H9 (cell line): ENCODE measurements around the gene DPCD. TPM values are rescaled to one million over a fixed set of nuclear protein-coding genes. Genes with fewer than 3 reads are reported as not detected.

ENCODE experiments used
- DNase-seq: peaks from one replicate; pipeline ENCODE4 v3.0.0-alpha.2; 2017
- H2AFZ ChIP-seq: one replicate; pipeline ENCODE4 v1.6.1; 2013; ENCODE audit warnings: mild to moderate bottlenecking, low read length, control low read depth, moderate library complexity
- H2AK5ac ChIP-seq: 2 replicates; pipeline ENCODE4 v1.6.1; 2013; ENCODE audit warnings: low read length, control low read depth, mixed read lengths; ENCODE audit not compliant: insufficient read length
- H2BK120ac ChIP-seq: one replicate; pipeline ENCODE4 v1.6.1; 2013; ENCODE audit warnings: low read depth, mild to moderate bottlenecking, low read length, control low read depth, inconsistent platforms; ENCODE audit not compliant: poor library complexity, severe bottlenecking
- H2BK12ac ChIP-seq: 2 replicates; pipeline ENCODE4 v1.6.1; 2013; ENCODE audit warnings: low read length, control low read depth, mixed read lengths, low read depth; ENCODE audit not compliant: insufficient read length
- H2BK15ac ChIP-seq: 2 replicates; pipeline ENCODE4 v1.6.1; 2013; ENCODE audit warnings: low read depth, low read length, control low read depth
- H2BK20ac ChIP-seq: one replicate; pipeline ENCODE4 v1.6.1; 2013; ENCODE audit warnings: low read depth, mild to moderate bottlenecking, low read length, control low read depth, inconsistent platforms; ENCODE audit not compliant: poor library complexity, severe bottlenecking
- H2BK5ac ChIP-seq: 2 replicates; pipeline ENCODE4 v1.6.1; 2013; ENCODE audit warnings: low read length, control low read depth, mixed read lengths; ENCODE audit not compliant: insufficient read length
- H3K14ac ChIP-seq: 2 replicates; pipeline ENCODE4 v1.6.1; 2013; ENCODE audit warnings: low read length, control low read depth; ENCODE audit not compliant: insufficient read depth
- H3K18ac ChIP-seq: 2 replicates; pipeline ENCODE4 v1.6.1; 2013; ENCODE audit warnings: low read depth, mild to moderate bottlenecking, mixed read lengths, low read length, control low read depth; ENCODE audit not compliant: insufficient read length
- H3K23ac ChIP-seq: 2 replicates; pipeline ENCODE4 v1.6.1; 2013; ENCODE audit warnings: low read length, control low read depth, mixed read lengths, low read depth; ENCODE audit not compliant: insufficient read length
- H3K23me2 ChIP-seq: 2 replicates; pipeline ENCODE4 v1.6.1; 2013; ENCODE audit warnings: low read depth, mild to moderate bottlenecking, mixed read lengths, low read length, control low read depth; ENCODE audit not compliant: insufficient read length, poor library complexity, severe bottlenecking
- H3K27ac ChIP-seq: 2 replicates; pipeline ENCODE4 v1.5.1; 2013; ENCODE audit warnings: low read length, control low read depth, mixed read lengths, low read depth; ENCODE audit not compliant: insufficient read length
- H3K27me3 ChIP-seq: 2 replicates; pipeline ENCODE4 v1.6.1; 2013; ENCODE audit warnings: low read length, control low read depth, inconsistent platforms; ENCODE audit not compliant: insufficient read depth
- H3K4ac ChIP-seq: 2 replicates; pipeline ENCODE4 v1.6.1; 2013; ENCODE audit warnings: low read depth, mild to moderate bottlenecking, control low read depth, inconsistent platforms, low read length, moderate library complexity
- H3K4me1 ChIP-seq: 2 replicates; pipeline ENCODE4 v1.6.1; 2013; ENCODE audit warnings: low read length, control low read depth, inconsistent platforms; ENCODE audit not compliant: insufficient read depth
- H3K4me2 ChIP-seq: 2 replicates; pipeline ENCODE4 v1.6.1; 2013; ENCODE audit warnings: low read length, control low read depth, mixed read lengths; ENCODE audit not compliant: insufficient read length, insufficient read depth
- H3K56ac ChIP-seq: 2 replicates; pipeline ENCODE4 v1.6.1; 2013; ENCODE audit warnings: low read depth, mild to moderate bottlenecking, mixed read lengths, low read length, control low read depth; ENCODE audit not compliant: insufficient read length
- H3K79me1 ChIP-seq: 2 replicates; pipeline ENCODE4 v1.6.1; 2013; ENCODE audit warnings: low read depth, mild to moderate bottlenecking, moderate library complexity, low read length, control low read depth, inconsistent platforms; ENCODE audit not compliant: insufficient read depth, poor library complexity, severe bottlenecking
- H3K79me2 ChIP-seq: 2 replicates; pipeline ENCODE4 v1.6.1; 2013; ENCODE audit warnings: low read length, control low read depth, inconsistent platforms; ENCODE audit not compliant: insufficient read depth
- H3K9ac ChIP-seq: 2 replicates; pipeline ENCODE4 v1.6.1; 2013; ENCODE audit warnings: low read length, control low read depth, mixed read lengths; ENCODE audit not compliant: insufficient read length; ENCODE audit errors: extremely low read depth
- H3K9me3 ChIP-seq: one replicate; pipeline ENCODE4 v1.6.1; 2013; ENCODE audit warnings: low read depth, low read length, inconsistent platforms; ENCODE audit not compliant: control insufficient read depth
- H3T11ph ChIP-seq: one replicate; pipeline ENCODE4 v1.6.1; 2013; ENCODE audit warnings: mild to moderate bottlenecking, low read length, control low read depth, inconsistent platforms
- H4K20me1 ChIP-seq: one replicate; pipeline ENCODE4 v1.6.1; 2013; ENCODE audit not compliant: control insufficient read depth, insufficient read length, insufficient read depth
- H4K5ac ChIP-seq: 2 replicates; pipeline ENCODE4 v1.6.1; 2013; ENCODE audit warnings: low read depth, mild to moderate bottlenecking, mixed read lengths, low read length, control low read depth; ENCODE audit not compliant: insufficient read length
- H4K8ac ChIP-seq: replicated peaks from 2 replicates; pipeline ENCODE4 v1.6.1; 2013; ENCODE audit warnings: low read length, control low read depth, mixed read lengths, low read depth; ENCODE audit not compliant: insufficient read length
- H4K91ac ChIP-seq: 2 replicates; pipeline ENCODE4 v1.6.1; 2013; ENCODE audit warnings: low read depth, mild to moderate bottlenecking, moderate library complexity, mixed read lengths, low read length, control low read depth; ENCODE audit not compliant: insufficient read length
- H3K27ac Mint-ChIP-seq, 3 experiments: 2 replicates in 2 of 3; 3 replicates in 1 of 3; pipeline ENCODE4 v1.8.0; 2020 to 2021; ENCODE audit warnings: mixed read lengths in 3 of 3, mild to moderate bottlenecking in 1 of 3, moderate library complexity in 1 of 3
- H3K27me3 Mint-ChIP-seq: 2 replicates; pipeline ENCODE4 v1.8.0; 2021; ENCODE audit warnings: low read depth, mild to moderate bottlenecking, moderate library complexity, mixed read lengths
- H3K36me3 Mint-ChIP-seq, 3 experiments: 2 replicates in 2 of 3; 3 replicates in 1 of 3; pipeline ENCODE4 v1.8.0; 2020 to 2021; ENCODE audit warnings: low read depth in 3 of 3, mixed read lengths in 3 of 3; ENCODE audit not compliant: insufficient read depth in 1 of 3
- H3K4me1 Mint-ChIP-seq, 2 experiments: 2 replicates each; pipeline ENCODE4 v1.8.0; 2020; ENCODE audit warnings: mixed read lengths in 2 of 2
- H3K4me3 Mint-ChIP-seq, 2 experiments: 2 replicates in 1 of 2; 3 replicates in 1 of 2; pipeline ENCODE4 v1.8.0; 2020 to 2021; ENCODE audit warnings: mild to moderate bottlenecking in 2 of 2, mixed read lengths in 2 of 2, moderate library complexity in 1 of 2
- H3K9me3 Mint-ChIP-seq, 2 experiments: 2 replicates in 1 of 2; 3 replicates in 1 of 2; pipeline ENCODE4 v1.8.0; 2020; ENCODE audit warnings: mild to moderate bottlenecking in 2 of 2, mixed read lengths in 2 of 2, moderate library complexity in 1 of 2
- WGBS: extraction: QIAGEN DNeasy Blood & Tissue Kit; methylation state at CpG from one replicate; pipeline ENCODE4 v1.1.7; 2013; ENCODE audit warnings: missing lambda C conversion rate, low lambda C conversion rate, mixed read lengths; ENCODE audit not compliant: insufficient read length; ENCODE audit errors: extremely low coverage; 5-methylcytosine and 5-hydroxymethylcytosine counted together
- total RNA-seq: library from RNA; stranded (reverse); gene quantifications from 2 replicates; pipeline ENCODE4 v1.2.1, GENCODE V29; 2021
- TF ChIP-seq, protein P1 (sequence below): fragments of 200-600 bp; sonication (generic); conservative IDR thresholded peaks from 3 replicates; pipeline ENCODE4 v1.8.0; 2021; ENCODE audit warnings: antibody characterized with exemption, mild to moderate bottlenecking

Gene DPCD
- total RNA-seq, 1 experiment from 2014 or later: 21.8 TPM

DNA sequence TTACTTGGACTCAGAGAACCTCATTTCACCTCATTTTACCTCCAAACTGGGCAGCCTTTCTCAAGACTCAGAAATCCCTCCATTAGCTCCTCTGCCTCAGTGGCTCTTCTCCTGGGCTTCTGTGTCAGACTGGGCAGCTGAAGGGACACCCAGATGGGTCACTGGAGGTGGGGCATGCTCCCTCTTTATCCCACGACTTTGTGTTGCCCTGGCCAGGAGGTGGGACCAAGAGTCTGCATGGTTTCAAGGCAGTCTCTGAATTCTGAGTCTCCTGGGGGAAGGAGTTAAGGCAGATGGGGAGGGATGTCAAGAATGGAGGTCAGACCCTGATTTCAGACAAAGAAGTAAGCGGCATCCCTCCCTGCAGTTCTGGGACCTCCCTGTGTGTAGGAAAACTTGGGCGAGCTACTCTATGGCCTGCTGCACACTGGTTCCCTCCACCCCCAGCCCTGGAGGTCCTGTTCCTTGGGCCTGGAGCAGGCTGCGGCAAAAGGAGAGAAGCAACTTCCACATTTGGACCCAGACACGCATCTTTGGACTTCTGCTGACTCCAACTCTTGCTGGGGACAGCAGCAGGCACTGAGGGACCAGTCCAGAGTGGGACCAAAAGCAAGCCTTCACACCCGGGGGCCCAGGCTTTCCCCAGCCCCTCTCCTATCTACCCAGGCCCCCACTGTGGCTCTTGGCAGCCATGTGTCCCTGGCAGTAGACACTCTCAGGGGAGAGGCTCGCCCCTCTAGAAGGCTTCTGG lies 10.8 kb upstream of the DPCD start:
- no peak overlapping the region for H3T11ph ChIP-seq
- H3K4me3 Mint-ChIP-seq: no peak overlapping the region
- no peak overlapping the region for H3K23ac ChIP-seq

More for the DNA sequence above, 10.8 kb upstream of the DPCD start:
- no peaks in the 10 kb centered on the region for H3K23me2 ChIP-seq
- peaks cover 18 to 48% (median 36%) of the 10 kb centered on the region in 3 experiments for H3K36me3 Mint-ChIP-seq
- TF ChIP-seq, protein P1, sequence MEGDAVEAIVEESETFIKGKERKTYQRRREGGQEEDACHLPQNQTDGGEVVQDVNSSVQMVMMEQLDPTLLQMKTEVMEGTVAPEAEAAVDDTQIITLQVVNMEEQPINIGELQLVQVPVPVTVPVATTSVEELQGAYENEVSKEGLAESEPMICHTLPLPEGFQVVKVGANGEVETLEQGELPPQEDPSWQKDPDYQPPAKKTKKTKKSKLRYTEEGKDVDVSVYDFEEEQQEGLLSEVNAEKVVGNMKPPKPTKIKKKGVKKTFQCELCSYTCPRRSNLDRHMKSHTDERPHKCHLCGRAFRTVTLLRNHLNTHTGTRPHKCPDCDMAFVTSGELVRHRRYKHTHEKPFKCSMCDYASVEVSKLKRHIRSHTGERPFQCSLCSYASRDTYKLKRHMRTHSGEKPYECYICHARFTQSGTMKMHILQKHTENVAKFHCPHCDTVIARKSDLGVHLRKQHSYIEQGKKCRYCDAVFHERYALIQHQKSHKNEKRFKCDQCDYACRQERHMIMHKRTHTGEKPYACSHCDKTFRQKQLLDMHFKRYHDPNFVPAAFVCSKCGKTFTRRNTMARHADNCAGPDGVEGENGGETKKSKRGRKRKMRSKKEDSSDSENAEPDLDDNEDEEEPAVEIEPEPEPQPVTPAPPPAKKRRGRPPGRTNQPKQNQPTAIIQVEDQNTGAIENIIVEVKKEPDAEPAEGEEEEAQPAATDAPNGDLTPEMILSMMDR: no peak
- H2BK5ac ChIP-seq: no peak overlapping the region
- no peaks in the 10 kb centered on the region for H3K79me2 ChIP-seq
- H3K14ac ChIP-seq: no peak overlapping the region
- no peak overlapping the region for H4K5ac ChIP-seq
- H3K4ac ChIP-seq: no peak overlapping the region
- no peak overlapping the region for H2BK120ac ChIP-seq
- H4K20me1 ChIP-seq: peaks cover 3% of the 10 kb centered on the region
- no peak overlapping the region for H4K8ac ChIP-seq
- no peak overlapping the region for H3K56ac ChIP-seq
- H3K18ac ChIP-seq: no peak overlapping the region
- 0 out of 2 replicates have a peak, but pooled peaks cover 2% of the 10 kb centered on the region for H3K4me1 ChIP-seq
- no peak overlapping the region for H2BK20ac ChIP-seq
- H3K27ac ChIP-seq: no peak overlapping the region
- H2BK12ac ChIP-seq: no peak overlapping the region
- peaks cover 22% of the 10 kb centered on the region for H3K27me3 Mint-ChIP-seq
- no CpG with 5 or more reads among the region's 7 CpGs for WGBS
- no peak overlapping the region for H3K4me2 ChIP-seq
- no peak overlapping the region for H4K91ac ChIP-seq
- DNase-seq: no peak
- H3K27ac Mint-ChIP-seq: peak overlapping the region in 1 of 3 experiments; percentile 65; a peak in 1 of 7 replicates
- H2AFZ ChIP-seq: no peak overlapping the region
- peaks cover 28 to 42% of the 10 kb centered on the region in 2 experiments for H3K4me1 Mint-ChIP-seq
- H2AK5ac ChIP-seq: no peak overlapping the region
- H3K9me3 Mint-ChIP-seq: peaks cover 3 to 8% of the 10 kb centered on the region in 2 experiments; a peak in 4 of 5 replicates
- no peak overlapping the region for H3K9ac ChIP-seq
- H3K79me1 ChIP-seq: no peaks in the 10 kb centered on the region
- H3K9me3 ChIP-seq: no peaks in the 10 kb centered on the region
- no peak overlapping the region for H2BK15ac ChIP-seq
- peaks cover 3% of the 10 kb centered on the region; the same call in 1 of the 2 replicates for H3K27me3 ChIP-seq
